Ovary (tissue), 9 donors: ENCODE measurements around the gene SOHLH1. TPM values are rescaled to one million over a fixed set of nuclear protein-coding genes. Genes with fewer than 3 reads are reported as not detected.

ENCODE experiments used
- DNase-seq, 5 donors: peaks; one replicate each; pipeline ENCODE4 v3.0.0-alpha.2; 2019 to 2020
- H3K27ac ChIP-seq, 2 donors: fragments of 200-600 bp; one replicate each; pipeline versions ENCODE4 v1.5.1 to v1.8.0; 2019 to 2022
- H3K27me3 ChIP-seq: fragments of 200-600 bp; one replicate; pipeline ENCODE4 v1.8.0; 2022
- H3K36me3 ChIP-seq: fragments of 200-600 bp; sonication (generic); one replicate; pipeline ENCODE4 v1.5.1; 2019
- H3K4me1 ChIP-seq: one replicate; pipeline ENCODE4 v1.8.1; 2013; ENCODE audit warnings: mild to moderate bottlenecking, moderate library complexity; ENCODE audit not compliant: insufficient read depth
- H3K4me3 ChIP-seq: fragments of 200-600 bp; sonication (generic); one replicate; pipeline ENCODE4 v1.5.1; 2017
- H3K9me3 ChIP-seq, 2 donors: fragments of 200-600 bp in 1 of 2; sonication (generic) in 1 of 2; one replicate each; pipeline versions ENCODE4 v1.5.1 to v1.8.1; 2013 to 2019; ENCODE audit warnings: mild to moderate bottlenecking in 1 of 2, moderate library complexity in 1 of 2
- EP300 ChIP-seq: sonication (generic); formaldehyde crosslinking; IDR thresholded peaks from one replicate; pipeline ENCODE4 v1.6.1; 2017; ENCODE audit warnings: antibody characterized with exemption
- POLR2A ChIP-seq: fragments of 450-650 bp; IDR thresholded peaks from one replicate; pipeline ENCODE4 v1.6.1; 2017; ENCODE audit warnings: antibody characterized with exemption, mild to moderate bottlenecking, moderate library complexity
- WGBS, 3 donors: extraction: QIAGEN DNeasy Blood & Tissue Kit in 1 of 3; methylation state at CpG; one replicate each; pipeline versions ENCODE4 v1.1.5 to v1.1.7; 2013 to 2017; 5-methylcytosine and 5-hydroxymethylcytosine counted together
- intact Hi-C, 4 donors: fragments of 100-400 bp; cut with DNase I; formaldehyde crosslinking; loops; one replicate each; pipeline versions ENCODE4 v1.11.0 to v1.15.1; 2022 to 2023
- polyA plus RNA-seq, 2 donors: library from polyadenylated mRNA; stranded (reverse); fragments of 200-250 nt in 1 of 2; fragments of 350-450 nt in 1 of 2; fragmentation: Illumina TruSeq in 1 of 2; extraction: RNeasy Lipid Tissue Mini Kit (QIAGEN cat#74804) in 1 of 2; gene quantifications; one replicate each; pipeline ENCODE4 v1.2.3, GENCODE V29; 2013 to 2014
- total RNA-seq, 7 donors: library from RNA; depleted of rRNA in 2 of 7; stranded (reverse); fragments of >200 nt in 2 of 7; fragmentation: NEBNext Ultra II Directional in 3 of 7; extraction: Animal tissue kit (Norgen Biotek cat#: 25700) in 3 of 7; gene quantifications; one replicate each; pipeline versions ENCODE4 v1.1.0 to v1.2.4, GENCODE V29; 2016 to 2023
- TF ChIP-seq, protein P1 (sequence below), 3 donors: fragments of 450-650 bp in 2 of 3; fragments of 200-600 bp in 1 of 3; IDR thresholded peaks; one replicate each; pipeline versions ENCODE4 v1.5.1 to v1.8.0; 2016 to 2022; ENCODE audit warnings: antibody characterized with exemption in 3 of 3, mild to moderate bottlenecking in 1 of 3
- donor health status: DM: no; HTN: no; CAD: no; lungs with moderate emphysema.
- donor health status: DM: no; HTN: no; CAD: no.
- donor health status: Bipolar disorder and iron deficiency.
- donor health status: DM: yes; HTN: yes; CAD: no.
- donor health status: DM: no; HTN: no; CAD: no.
- donor health status: DM: yes; HTN: yes; CAD: no.

SOHLH1 gene
- total and polyA plus RNA-seq, 9 donors, result 0.17 to 0.36 TPM; not detected in 7

DNA sequence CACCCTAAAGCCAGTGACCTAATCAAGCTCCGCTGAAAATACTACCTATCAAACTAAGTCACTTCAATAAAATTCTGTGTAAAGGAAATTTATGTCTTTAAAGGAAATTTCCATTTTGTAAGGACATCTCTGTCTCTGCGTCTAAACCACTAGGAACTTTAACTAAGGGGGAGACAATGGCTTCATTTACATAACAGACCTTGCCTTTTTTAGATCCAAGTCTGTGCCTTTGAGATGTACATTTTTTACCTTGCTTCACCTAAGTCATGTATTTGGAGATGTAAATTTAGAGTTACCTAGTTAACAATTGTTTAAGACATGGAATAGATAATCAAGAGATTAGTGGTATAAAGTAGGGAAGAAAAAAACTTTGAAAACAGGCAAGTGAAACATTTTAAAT, 49.8 kb downstream of the SOHLH1 start:
- 76 to 77% (median 77%) methylated on average over 2 of the region's 2 CpGs for WGBS, 3 donors
- TF ChIP-seq POLR2A (no peak), EP300 (no peak)
- TF ChIP-seq, protein P1, sequence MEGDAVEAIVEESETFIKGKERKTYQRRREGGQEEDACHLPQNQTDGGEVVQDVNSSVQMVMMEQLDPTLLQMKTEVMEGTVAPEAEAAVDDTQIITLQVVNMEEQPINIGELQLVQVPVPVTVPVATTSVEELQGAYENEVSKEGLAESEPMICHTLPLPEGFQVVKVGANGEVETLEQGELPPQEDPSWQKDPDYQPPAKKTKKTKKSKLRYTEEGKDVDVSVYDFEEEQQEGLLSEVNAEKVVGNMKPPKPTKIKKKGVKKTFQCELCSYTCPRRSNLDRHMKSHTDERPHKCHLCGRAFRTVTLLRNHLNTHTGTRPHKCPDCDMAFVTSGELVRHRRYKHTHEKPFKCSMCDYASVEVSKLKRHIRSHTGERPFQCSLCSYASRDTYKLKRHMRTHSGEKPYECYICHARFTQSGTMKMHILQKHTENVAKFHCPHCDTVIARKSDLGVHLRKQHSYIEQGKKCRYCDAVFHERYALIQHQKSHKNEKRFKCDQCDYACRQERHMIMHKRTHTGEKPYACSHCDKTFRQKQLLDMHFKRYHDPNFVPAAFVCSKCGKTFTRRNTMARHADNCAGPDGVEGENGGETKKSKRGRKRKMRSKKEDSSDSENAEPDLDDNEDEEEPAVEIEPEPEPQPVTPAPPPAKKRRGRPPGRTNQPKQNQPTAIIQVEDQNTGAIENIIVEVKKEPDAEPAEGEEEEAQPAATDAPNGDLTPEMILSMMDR (IDR thresholded peaks at IDR 0.05), result no peak
- Histone ChIP-seq H3K36me3 (no peaks in the 10 kb centered on the region), H3K27me3 (no peaks in the 10 kb centered on the region), H3K4me1 (no peaks in the 10 kb centered on the region), H3K27ac (no peak overlapping the region), H3K9me3 (peaks cover 2 to 3% of the 10 kb centered on the region in 2 donors), H3K4me3 (no peak overlapping the region)
- intact Hi-C loops, result no loop called here
- no peak for DNase-seq

DNA sequence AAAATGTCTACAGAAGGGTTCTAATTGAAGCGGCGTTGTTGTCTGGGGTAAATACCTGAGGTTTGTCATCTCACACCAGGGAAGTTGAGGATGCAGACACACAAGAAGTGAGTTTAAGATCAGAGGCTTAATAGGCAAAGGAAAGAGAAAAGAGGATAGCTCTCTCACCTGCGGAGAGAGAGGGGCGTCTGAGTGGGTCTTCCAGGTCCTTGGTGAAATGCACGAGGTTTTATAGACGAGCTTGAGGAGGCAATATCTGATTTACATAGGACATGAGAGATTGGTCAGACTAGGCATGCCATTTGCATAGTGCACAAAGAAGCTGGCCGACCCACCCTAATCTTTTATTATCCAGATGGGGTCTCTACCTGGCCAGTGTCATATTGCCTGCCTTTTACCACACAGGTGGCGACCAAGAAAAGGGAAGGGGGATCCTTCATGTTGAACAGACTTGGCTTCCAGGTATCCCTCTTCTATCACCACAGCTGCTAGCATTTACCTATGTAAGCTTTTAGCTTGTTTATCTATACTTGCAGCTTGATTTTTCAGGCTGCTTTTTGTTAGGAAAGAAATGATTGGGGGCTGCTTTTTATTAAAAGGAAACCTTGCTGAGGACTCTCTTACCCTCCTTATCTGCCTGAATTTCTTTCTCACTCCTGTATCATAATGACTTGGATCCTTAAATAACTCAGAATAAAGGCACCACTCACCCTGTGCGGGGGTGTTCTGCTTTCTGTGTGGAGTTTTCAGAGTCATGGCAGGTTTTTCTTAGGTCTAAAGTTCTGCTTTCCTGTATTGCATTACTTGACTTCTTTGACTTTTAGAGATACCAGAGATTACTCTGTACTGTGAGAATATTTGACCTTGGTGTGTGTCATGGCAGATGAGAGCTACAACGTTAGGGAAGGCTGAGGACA, 50.5 kb downstream of the SOHLH1 start:
- DNase-seq, result no peak
- Histone ChIP-seq H3K4me3 (no peak overlapping the region), H3K27me3 (no peaks in the 10 kb centered on the region), H3K36me3 (no peaks in the 10 kb centered on the region), H3K9me3 (peaks cover 2 to 3% of the 10 kb centered on the region in 2 donors), H3K27ac (no peak overlapping the region), H3K4me1 (no peaks in the 10 kb centered on the region)
- intact Hi-C loops, result no loop called here
- 74 to 81% (median 77%) methylated on average over 10 of the region's 10 CpGs for WGBS, 3 donors
- TF ChIP-seq EP300 (no peak), POLR2A (no peak)
- TF ChIP-seq, protein P1 (IDR thresholded peaks at IDR 0.05), result no peak

DNA sequence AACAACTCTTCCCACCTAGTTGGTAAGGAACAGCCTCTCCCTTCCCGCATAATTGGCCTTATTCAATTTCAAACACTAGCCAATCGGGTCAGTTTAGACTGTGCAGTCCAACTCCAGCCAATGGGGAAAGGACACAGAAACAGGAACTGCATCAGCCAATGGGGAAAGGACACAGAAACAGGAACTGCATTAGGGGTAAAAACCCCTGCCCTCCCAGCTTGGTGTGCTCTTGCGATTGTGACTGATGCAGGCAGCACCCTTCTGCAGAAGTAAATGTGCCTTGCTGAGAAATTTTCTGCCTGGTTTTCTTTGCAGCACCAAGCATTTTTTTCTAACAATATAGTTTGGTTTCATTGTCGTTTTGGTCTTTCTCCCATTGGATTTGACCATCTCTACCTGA, 51.4 kb downstream of the SOHLH1 start:
- Histone ChIP-seq H3K9me3 (peaks cover 2 to 3% of the 10 kb centered on the region in 2 donors), H3K27me3 (no peaks in the 10 kb centered on the region), H3K4me3 (no peak overlapping the region), H3K27ac (no peak overlapping the region), H3K36me3 (no peaks in the 10 kb centered on the region), H3K4me1 (no peaks in the 10 kb centered on the region)
- 84 to 90% (median 88%) methylated on average over 4 of the region's 4 CpGs for WGBS, 3 donors
- TF ChIP-seq, protein P1 (IDR thresholded peaks at IDR 0.05), result no peak
- no peak for TF ChIP-seq POLR2A
- no peak for TF ChIP-seq EP300
- intact Hi-C loops, result no loop called here
- DNase-seq, result no peak

DNA sequence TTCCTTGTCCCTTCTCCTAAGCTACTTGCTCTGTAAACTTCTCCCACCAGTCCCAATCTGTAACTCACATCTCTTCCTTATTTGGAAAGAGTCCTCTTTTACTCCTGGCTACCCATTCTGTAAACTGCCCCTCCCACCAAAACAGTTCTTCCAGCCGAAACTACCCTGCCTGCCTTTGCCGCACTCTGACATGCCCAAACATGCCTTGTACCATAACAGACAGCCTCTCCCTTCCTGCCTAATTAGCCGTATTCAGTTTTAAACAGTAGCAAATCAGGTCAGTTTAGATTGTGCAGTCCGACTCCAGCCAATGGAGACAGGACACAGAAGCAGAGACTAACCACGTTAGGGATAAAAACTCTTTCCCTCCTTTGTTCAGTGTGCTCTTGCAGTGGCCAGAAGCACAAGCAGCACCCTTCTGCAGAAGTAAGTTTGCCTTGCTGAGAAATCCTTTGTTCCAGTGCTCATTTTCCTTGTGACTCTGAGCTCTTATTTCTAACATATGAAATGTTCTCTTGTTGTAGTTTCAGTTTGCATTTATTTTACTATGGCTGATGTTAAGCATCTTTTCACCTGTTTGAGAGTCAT, 54.6 kb downstream of the SOHLH1 start:
- H3K4me3 ChIP-seq, result no peak overlapping the region
- DNase-seq, result no peak
- H3K27ac ChIP-seq, result no peak overlapping the region
- 83 to 86% (median 85%) methylated on average over 5 of the region's 5 CpGs for WGBS, 3 donors
- TF ChIP-seq EP300 (no peak), POLR2A (no peak)
- TF ChIP-seq, protein P1 (IDR thresholded peaks at IDR 0.05), result no peak
- no peaks in the 10 kb centered on the region for H3K36me3 ChIP-seq
- H3K9me3 ChIP-seq, result peaks cover 2 to 3% of the 10 kb centered on the region in 2 donors
- no peaks in the 10 kb centered on the region for H3K27me3 ChIP-seq
- H3K4me1 ChIP-seq, result peaks cover 1% of the 10 kb centered on the region
- intact Hi-C loops, result no loop called here

Other genes with a start within 250 kb of the SOHLH1 start
- 10 to 100 TPM in 6 of 7 donors, 1 to 10 TPM in 1; 7.0 to 19.9 (median 14.8) TPM for gene PPP1R26, start 219.7 kb downstream of the SOHLH1 start, total RNA-seq
- gene PPP1R26, start 219.7 kb downstream of the SOHLH1 start, polyA plus RNA-seq, result 10 to 100 TPM in 1 of 2 donors, 1 to 10 TPM in 1; 3.4 to 10.2 TPM
- 10 to 100 TPM; 27.2 to 53.2 (median 30.4) TPM for gene MRPS2, start 198.8 kb downstream of the SOHLH1 start, total RNA-seq
- 10 to 100 TPM in 1 of 2 donors, 1 to 10 TPM in 1; 9.7 to 45.4 TPM for gene MRPS2, start 198.8 kb downstream of the SOHLH1 start, polyA plus RNA-seq
- gene LCN1, start 178.0 kb downstream of the SOHLH1 start, total RNA-seq, result 1 to 10 TPM in 2 of 7 donors, not detected in 5; 2.3 to 5.3 TPM
- not detected for gene LCN1, start 178.0 kb downstream of the SOHLH1 start, polyA plus RNA-seq
- 1 to 10 TPM in 4 of 7 donors, not detected in 3; 1.4 to 7.8 (median 4.8) TPM for gene OBP2A, start 153.4 kb downstream of the SOHLH1 start, total RNA-seq
- gene OBP2A, start 153.4 kb downstream of the SOHLH1 start, polyA plus RNA-seq, result not detected
- 1 to 10 TPM in 4 of 7 donors, under 1 TPM in 1, not detected in 2; 0.71 to 8.8 (median 1.4) TPM for gene PAEP, start 137.7 kb downstream of the SOHLH1 start, total RNA-seq
- under 1 TPM; 0.41 to 0.57 TPM for gene PAEP, start 137.7 kb downstream of the SOHLH1 start, polyA plus RNA-seq
- not detected for gene GLT6D1, start 59.9 kb downstream of the SOHLH1 start, total RNA-seq
- not detected for gene GLT6D1, start 59.9 kb downstream of the SOHLH1 start, polyA plus RNA-seq
- gene LCN9, start 36.2 kb downstream of the SOHLH1 start, total RNA-seq, result not detected
- not detected for gene LCN9, start 36.2 kb downstream of the SOHLH1 start, polyA plus RNA-seq
- gene KCNT1, start 2.7 kb upstream of the SOHLH1 start, total RNA-seq, result 10 to 100 TPM in 2 of 7 donors, 1 to 10 TPM in 4, under 1 TPM in 1; 0.83 to 12.0 (median 6.4) TPM
- 1 to 10 TPM; 1.9 to 2.0 TPM for gene KCNT1, start 2.7 kb upstream of the SOHLH1 start, polyA plus RNA-seq
- gene CAMSAP1, start 208.1 kb upstream of the SOHLH1 start, total RNA-seq, result 10 to 100 TPM; 17.1 to 62.6 (median 44.3) TPM
- gene CAMSAP1, start 208.1 kb upstream of the SOHLH1 start, polyA plus RNA-seq, result 10 to 100 TPM in 1 of 2 donors, 1 to 10 TPM in 1; 9.4 to 11.7 TPM